Common myeloid progenitor, CD34-positive (primary cell): ENCODE data around the gene OXER1.

Experiments
- CTCF ChIA-PET: fragments of 350-600 bp; sonication (Branson Sonifier 250); formaldehyde crosslinking; loops from one replicate; lab custom pipeline; 2021; ENCODE audit warnings: antibody characterized with exemption; lab: Charles Lee
- POLR2A ChIA-PET: fragments of 350-600 bp; sonication (Branson Sonifier 250); formaldehyde crosslinking; loops from one replicate; lab custom pipeline; 2021; ENCODE audit warnings: antibody characterized with exemption; lab: Charles Lee
- DNase-seq, 3 donors: peaks; one replicate each; pipeline versions ENCODE4 v3.0.0 to v3.0.0-alpha.2; 2013
- H3K27ac ChIP-seq, 2 experiments: 1 replicate in 1 of 2; 2 replicates in 1 of 2; pipeline ENCODE4 v1.7.0; 2013; ENCODE audit warnings: inconsistent platforms in 2 of 2, low read length in 2 of 2, mild to moderate bottlenecking in 2 of 2, low read depth in 1 of 2, moderate library complexity in 1 of 2; ENCODE audit not compliant: severe bottlenecking in 2 of 2, insufficient read depth in 1 of 2, poor library complexity in 1 of 2
- H3K27me3 ChIP-seq, 5 experiments: replicated peaks in 2 of 5; 1 replicate in 3 of 5; 2 replicates in 2 of 5; pipeline versions ENCODE4 v1.6.1 to v1.7.0; 2013; ENCODE audit warnings: low read length in 4 of 5, mild to moderate bottlenecking in 2 of 5, moderate library complexity in 2 of 5, inconsistent platforms in 1 of 5; ENCODE audit not compliant: insufficient read depth in 5 of 5, control insufficient read depth in 4 of 5
- H3K36me3 ChIP-seq, 4 experiments: 1 replicate in 2 of 4; 2 replicates in 2 of 4; pipeline versions ENCODE4 v1.6.1 to v1.7.0; 2013; ENCODE audit warnings: low read length in 3 of 4, control low read depth in 1 of 4, mild to moderate bottlenecking in 1 of 4; ENCODE audit not compliant: control insufficient read depth in 4 of 4, insufficient read depth in 4 of 4
- H3K4me1 ChIP-seq, 4 experiments: 1 replicate in 3 of 4; 2 replicates in 1 of 4; pipeline versions ENCODE4 v1.6.1 to v1.7.1; 2013; ENCODE audit warnings: low read length in 3 of 4, mild to moderate bottlenecking in 3 of 4, control low read depth in 1 of 4, inconsistent platforms in 1 of 4, moderate library complexity in 1 of 4; ENCODE audit not compliant: control insufficient read depth in 4 of 4, insufficient read depth in 4 of 4; ENCODE audit errors: control extremely low read depth in 1 of 4
- H3K4me3 ChIP-seq, 7 experiments: 1 replicate in 4 of 7; 2 replicates in 3 of 7; pipeline versions ENCODE4 v1.5.1 to v1.7.0; 2013; ENCODE audit warnings: mild to moderate bottlenecking in 7 of 7, low read length in 6 of 7, moderate library complexity in 6 of 7, inconsistent platforms in 2 of 7, low read depth in 2 of 7, control low read depth in 1 of 7; ENCODE audit not compliant: insufficient read depth in 4 of 7, control insufficient read depth in 1 of 7; ENCODE audit errors: extremely low read depth in 1 of 7
- H3K9me3 ChIP-seq, 5 experiments: 1 replicate in 4 of 5; 2 replicates in 1 of 5; pipeline versions ENCODE4 v1.6.1 to v1.7.1; 2013; ENCODE audit warnings: low read length in 4 of 5, mild to moderate bottlenecking in 2 of 5, inconsistent platforms in 1 of 5, low read depth in 1 of 5, moderate library complexity in 1 of 5; ENCODE audit not compliant: control insufficient read depth in 4 of 5, insufficient read depth in 2 of 5; ENCODE audit errors: control extremely low read depth in 1 of 5
- WGBS: methylation state at CpG from one replicate; pipeline ENCODE4 v1.1.5; 2013; ENCODE audit not compliant: insufficient coverage; 5-methylcytosine and 5-hydroxymethylcytosine counted together

Gene OXER1

DNA sequence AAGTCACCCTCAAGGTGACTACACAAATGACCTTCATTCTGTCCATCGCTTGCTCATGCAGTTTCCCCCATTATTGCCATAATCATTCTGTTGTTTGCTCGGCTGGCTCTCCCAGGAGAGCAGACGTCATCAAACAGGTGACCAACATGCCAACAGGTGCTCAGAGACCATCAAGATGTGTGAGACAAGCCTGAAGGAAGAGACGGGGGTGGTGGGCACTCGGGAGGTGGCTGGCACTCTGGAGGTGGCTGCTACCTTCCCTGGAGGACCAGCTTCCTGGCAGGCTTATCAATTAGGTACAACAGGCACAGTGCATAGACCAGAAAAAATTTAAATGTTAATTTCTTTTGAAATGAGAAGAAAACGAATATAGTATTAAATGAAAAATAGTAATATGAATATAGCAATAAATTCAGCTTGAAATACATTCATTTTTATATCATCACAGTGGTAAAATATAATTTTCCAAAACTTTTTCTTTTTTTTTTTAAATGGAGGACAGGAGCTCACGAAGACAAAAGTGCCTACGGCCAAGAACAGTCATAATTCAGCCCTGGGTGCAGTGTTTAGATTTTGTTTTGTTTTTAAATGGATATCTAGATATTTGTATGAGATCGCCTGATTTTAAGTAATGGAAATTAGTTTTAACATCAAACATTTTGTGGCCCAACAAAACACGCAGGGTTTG, 45.3 kb upstream of the OXER1 start:
- peaks cover 0 to 6% (median 4%) of the 10 kb centered on the region in 5 experiments for H3K9me3 ChIP-seq
- H3K4me3 ChIP-seq, result peak overlapping the region; percentile 42 to 91 (median 64)
- DNase-seq, result no peak
- ChIA-PET POLR2A (interaction anchor here (1.1 to 1.8 kb wide), 2 partner anchors 13 to 146 kb away, joined by 4 to 6 read pairs; no protein-coding TSS in a partner anchor), CTCF (interaction anchor here (0.6 to 3.5 kb wide), 7 partner anchors 9 to 156 kb away, joined by 3 to 23 read pairs (median 5); no protein-coding TSS in a partner anchor)
- peak overlapping the region; percentile 90 to 91 for H3K27ac ChIP-seq
- peaks cover 0 to 29% (median 18%) of the 10 kb centered on the region in 4 experiments for H3K4me1 ChIP-seq
- 55% methylated on average over 7 of the region's 10 CpGs for WGBS
- H3K36me3 ChIP-seq, result no peaks in the 10 kb centered on the region
- H3K27me3 ChIP-seq, result no peaks in the 10 kb centered on the region

GRCh38 chr2:42808301-42808700, 44.4 kb upstream of the OXER1 start:
- Histone ChIP-seq H3K36me3 (no peaks in the 10 kb centered on the region), H3K4me1 (peaks cover 0 to 29% (median 18%) of the 10 kb centered on the region in 4 experiments), H3K27ac (no peak overlapping the region), H3K27me3 (no peaks in the 10 kb centered on the region), H3K4me3 (no peak overlapping the region), H3K9me3 (no peaks in the 10 kb centered on the region)
- CTCF ChIA-PET, result interaction anchor here (1.6 kb wide), 1 partner anchor 55 kb away, joined by 9 read pairs; no protein-coding TSS in a partner anchor
- 91% methylated on average over 5 of the region's 5 CpGs for WGBS
- POLR2A ChIA-PET, result no interaction called here
- no peak for DNase-seq

GRCh38 chr2:42806786-42807185, 42.9 kb upstream of the OXER1 start:
- 100% methylated on average over 4 of the region's 6 CpGs for WGBS
- no peak overlapping the region for H3K27ac ChIP-seq
- H3K9me3 ChIP-seq, result no peaks in the 10 kb centered on the region
- DNase-seq, result no peak
- ChIA-PET POLR2A (no interaction called here), CTCF (no interaction called here)
- peaks cover 0 to 28% (median 17%) of the 10 kb centered on the region in 4 experiments for H3K4me1 ChIP-seq
- no peak overlapping the region for H3K4me3 ChIP-seq
- H3K27me3 ChIP-seq, result no peaks in the 10 kb centered on the region
- H3K36me3 ChIP-seq, result no peaks in the 10 kb centered on the region

- Histone ChIP-seq H3K4me3 (no peak overlapping the region), H3K36me3 (peaks cover 0 to 1% (median 0%) of the 10 kb centered on the region in 4 experiments), H3K27me3 (no peaks in the 10 kb centered on the region), H3K27ac (no peak overlapping the region), H3K9me3 (no peaks in the 10 kb centered on the region), H3K4me1 (peaks cover 0 to 14% (median 5%) of the 10 kb centered on the region in 4 experiments)
- WGBS, result 67% methylated on average over 3 of the region's 5 CpGs
- CTCF ChIA-PET, result interaction anchor here (0.6 to 1.2 kb wide), 3 partner anchors 8 to 47 kb away, joined by 3 to 4 read pairs (median 3); partner anchors contain the start of gene HAAO
- no peak for DNase-seq
- POLR2A ChIA-PET, result interaction anchor here (0.8 kb wide), 1 partner anchor 279 kb away, joined by 3 read pairs; no protein-coding TSS in a partner anchor
Observed at GRCh38 chr2:42804891-42805290, 41.0 kb upstream of the OXER1 start.

DNA sequence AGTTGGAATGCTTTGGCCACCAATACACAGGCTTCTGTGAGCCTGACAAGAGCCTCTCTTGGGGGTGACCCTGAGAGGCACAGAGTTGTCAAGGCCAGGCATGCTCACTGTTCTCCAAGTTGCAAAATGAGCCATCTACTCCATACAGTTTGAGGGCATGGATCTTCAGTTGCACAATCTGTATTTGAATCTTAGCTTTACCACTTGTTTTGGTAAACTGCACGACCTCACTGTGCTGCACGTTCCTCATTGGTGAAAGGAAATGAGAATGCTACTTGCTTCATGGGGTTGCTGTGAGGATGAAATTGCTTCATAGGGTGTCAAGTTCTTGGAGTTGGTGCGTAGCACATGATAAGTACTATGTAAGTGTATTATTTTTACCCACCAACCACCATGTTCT, 40.4 kb upstream of the OXER1 start:
- H3K4me3 ChIP-seq, result no peak overlapping the region
- WGBS, result 36% methylated on average over 2 of the region's 3 CpGs
- ChIA-PET POLR2A (interaction anchor here (0.8 kb wide), 1 partner anchor 280 kb away, joined by 3 read pairs; no protein-coding TSS in a partner anchor), CTCF (interaction anchor here (1.0 kb wide), 1 partner anchor 10 kb away, joined by 3 read pairs; no protein-coding TSS in a partner anchor)
- no peaks in the 10 kb centered on the region for H3K27me3 ChIP-seq
- peaks cover 0 to 2% (median 0%) of the 10 kb centered on the region in 4 experiments for H3K36me3 ChIP-seq
- no peaks in the 10 kb centered on the region for H3K9me3 ChIP-seq
- no peak overlapping the region for H3K27ac ChIP-seq
- peaks cover 0 to 11% (median 3%) of the 10 kb centered on the region in 4 experiments for H3K4me1 ChIP-seq
- DNase-seq, result peak in 2 of 3 donors; percentile 44 to 53

- no peak for DNase-seq
- Histone ChIP-seq H3K9me3 (no peaks in the 10 kb centered on the region), H3K27ac (no peak overlapping the region), H3K4me3 (no peak overlapping the region), H3K27me3 (no peaks in the 10 kb centered on the region), H3K36me3 (peaks cover 0 to 2% (median 0%) of the 10 kb centered on the region in 4 experiments), H3K4me1 (peaks cover 0 to 7% (median 0%) of the 10 kb centered on the region in 4 experiments)
- POLR2A ChIA-PET, result no interaction called here
- 94% methylated on average over 6 of the region's 6 CpGs for WGBS
- CTCF ChIA-PET, result no interaction called here
Observed at GRCh38 chr2:42802150-42802549, 38.2 kb upstream of the OXER1 start.

DNA sequence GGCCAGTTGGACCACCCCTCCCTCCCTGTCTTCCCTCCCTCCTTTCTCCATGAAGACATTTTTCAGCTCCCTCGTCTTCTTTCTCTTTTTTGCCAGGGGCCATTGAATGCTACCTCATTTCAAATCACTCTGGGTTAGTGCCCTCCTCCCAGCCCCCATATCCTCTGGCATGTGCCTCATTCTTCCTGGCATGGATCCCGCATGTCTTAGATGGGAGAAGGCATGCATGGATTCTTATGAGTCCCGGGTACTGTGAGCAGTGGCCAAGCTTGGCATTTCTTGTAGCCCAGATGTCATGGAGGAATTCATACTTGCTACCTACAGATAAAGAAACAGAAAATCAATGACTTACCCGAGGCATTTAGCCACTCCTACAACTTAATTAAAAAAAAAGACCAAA, 37.4 kb upstream of the OXER1 start:
- DNase-seq, result no peak
- Histone ChIP-seq H3K27ac (no peak overlapping the region), H3K4me1 (peaks cover 0 to 7% (median under 1%) of the 10 kb centered on the region in 4 experiments), H3K4me3 (no peak overlapping the region), H3K27me3 (no peaks in the 10 kb centered on the region), H3K36me3 (peaks cover 0 to 2% (median 0%) of the 10 kb centered on the region in 4 experiments), H3K9me3 (no peaks in the 10 kb centered on the region)
- ChIA-PET POLR2A (interaction anchor here (0.6 to 2.0 kb wide), 2 partner anchors 9 to 62 kb away, joined by 3 to 6 read pairs; no protein-coding TSS in a partner anchor), CTCF (interaction anchor here (1.1 to 2.3 kb wide), 2 partner anchors 9 to 49 kb away, joined by 4 to 6 read pairs; no protein-coding TSS in a partner anchor)
- WGBS, result 88% methylated on average over 2 of the region's 4 CpGs
